ENCODE measurements around the gene THSD7A. TPM values are rescaled to one million over a fixed set of nuclear protein-coding genes. Genes with fewer than 3 reads are reported as not detected.

Gene THSD7A
- total RNA-seq, 1 donor from 2014 or later, result 10.1 TPM

GRCh38 chr7:11750191-11750590 lies 81.8 kb downstream of the THSD7A start:
- no peaks in the 10 kb centered on the region for H3K36me3 ChIP-seq
- no peaks in the 10 kb centered on the region for H3K27me3 ChIP-seq
- H3K27ac ChIP-seq, result no peak overlapping the region
- intact Hi-C loops (cut with DNase I), result no loop called here
- no peak overlapping the region for H3K4me3 ChIP-seq
- H3K9me3 ChIP-seq, result no peaks in the 10 kb centered on the region
- H3K4me1 ChIP-seq, result no peaks in the 10 kb centered on the region
- no peak for DNase-seq (ENCODE audit: low spot score in 2 of 2)
- TF ChIP-seq CTCF (IDR thresholded peaks at IDR 0.05), result no peak

DNA sequence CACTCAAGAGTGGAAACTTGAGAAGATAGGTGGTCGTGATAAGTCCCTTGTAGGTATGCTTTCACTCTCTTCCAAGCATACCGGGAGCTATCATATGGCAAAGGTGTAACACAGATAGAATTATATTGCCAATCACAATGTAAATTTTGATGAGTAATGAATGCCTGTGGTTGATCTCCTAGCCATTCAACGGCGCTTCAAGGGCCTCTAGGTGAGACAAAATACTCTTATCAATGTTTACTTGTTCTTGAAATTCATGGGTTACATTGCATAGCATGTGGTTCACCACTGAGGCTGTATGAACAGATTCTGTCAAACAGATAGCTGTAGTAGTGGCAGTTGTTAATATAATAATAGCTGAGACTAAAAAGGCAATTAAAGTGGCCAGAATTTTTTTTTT lies 82.4 kb downstream of the THSD7A start:
- TF ChIP-seq CTCF (IDR thresholded peaks at IDR 0.05), result no peak
- intact Hi-C loops (cut with DNase I), result no loop called here
- no peaks in the 10 kb centered on the region for H3K9me3 ChIP-seq
- no peaks in the 10 kb centered on the region for H3K27me3 ChIP-seq
- H3K36me3 ChIP-seq, result no peaks in the 10 kb centered on the region
- no peaks in the 10 kb centered on the region for H3K4me1 ChIP-seq
- no peak overlapping the region for H3K27ac ChIP-seq
- no peak overlapping the region for H3K4me3 ChIP-seq
- no peak for DNase-seq (ENCODE audit: low spot score in 2 of 2)

DNA sequence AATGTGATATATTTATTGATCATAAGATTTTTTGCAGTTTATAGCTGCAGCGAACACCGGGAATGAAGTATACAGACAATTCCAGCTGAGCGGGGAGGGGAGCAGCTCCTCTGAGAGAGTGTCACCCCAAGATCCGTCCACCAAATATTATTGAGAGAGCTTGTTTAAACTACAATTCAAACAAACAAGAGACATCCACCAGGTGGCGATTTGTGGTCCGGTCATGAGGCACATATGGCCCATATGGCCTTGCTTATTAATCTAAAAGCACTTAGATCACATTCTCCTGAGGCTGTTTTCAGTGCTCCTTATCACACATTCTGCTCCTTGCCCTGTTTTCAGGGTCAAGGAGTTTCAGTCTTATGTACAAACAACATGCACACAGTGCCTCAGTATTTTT lies 83.1 kb downstream of the THSD7A start:
- H3K9me3 ChIP-seq, result no peaks in the 10 kb centered on the region
- H3K4me3 ChIP-seq, result no peak overlapping the region
- no peaks in the 10 kb centered on the region for H3K27me3 ChIP-seq
- no peaks in the 10 kb centered on the region for H3K36me3 ChIP-seq
- no peak overlapping the region for H3K27ac ChIP-seq
- TF ChIP-seq CTCF (IDR thresholded peaks at IDR 0.05), result no peak
- intact Hi-C loops (cut with DNase I), result no loop called here
- H3K4me1 ChIP-seq, result no peaks in the 10 kb centered on the region
- no peak for DNase-seq (ENCODE audit: low spot score in 2 of 2)

- no peak overlapping the region for H3K4me3 ChIP-seq
- intact Hi-C loops (cut with DNase I), result no loop called here
- no peaks in the 10 kb centered on the region for H3K4me1 ChIP-seq
- H3K36me3 ChIP-seq, result no peaks in the 10 kb centered on the region
- H3K9me3 ChIP-seq, result no peaks in the 10 kb centered on the region
- DNase-seq (ENCODE audit: low spot score in 2 of 2), result no peak
- no peaks in the 10 kb centered on the region for H3K27me3 ChIP-seq
- TF ChIP-seq CTCF (IDR thresholded peaks at IDR 0.05), result no peak
- H3K27ac ChIP-seq, result no peak overlapping the region
Measured at GRCh38 chr7:11747715-11748485, 84.1 kb downstream of the THSD7A start.

DNA sequence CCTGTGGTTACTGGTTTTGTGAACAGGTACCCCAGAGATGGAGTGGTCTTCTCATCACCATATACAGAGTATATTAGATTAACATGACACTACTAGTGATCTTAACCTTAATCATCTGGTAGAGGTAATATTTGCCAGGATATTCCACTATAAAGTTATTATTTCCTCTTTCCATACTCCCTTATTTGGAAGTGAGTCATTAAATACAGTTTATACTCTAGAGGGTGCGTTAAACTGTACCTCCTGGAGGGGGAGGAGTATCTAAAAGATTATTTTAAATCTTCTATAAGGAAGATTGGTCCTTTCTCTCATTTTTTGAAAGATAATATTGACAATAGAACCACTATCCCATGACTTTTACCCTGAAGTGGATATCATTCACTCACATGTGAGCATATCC lies 85.4 kb downstream of the THSD7A start:
- Histone ChIP-seq H3K9me3 (no peaks in the 10 kb centered on the region), H3K27me3 (no peaks in the 10 kb centered on the region), H3K4me3 (no peak overlapping the region), H3K4me1 (no peaks in the 10 kb centered on the region), H3K27ac (no peak overlapping the region), H3K36me3 (no peaks in the 10 kb centered on the region)
- no peak for TF ChIP-seq CTCF (IDR thresholded peaks at IDR 0.05)
- DNase-seq (ENCODE audit: low spot score in 2 of 2), result no peak
- intact Hi-C loops (cut with DNase I), result no loop called here

GRCh38 chr7:11743548-11743947 lies 88.5 kb downstream of the THSD7A start:
- intact Hi-C loops (cut with DNase I), result no loop called here
- Histone ChIP-seq H3K4me1 (no peaks in the 10 kb centered on the region), H3K4me3 (no peak overlapping the region), H3K27ac (no peak overlapping the region), H3K27me3 (no peaks in the 10 kb centered on the region), H3K9me3 (no peaks in the 10 kb centered on the region), H3K36me3 (no peaks in the 10 kb centered on the region)
- DNase-seq (ENCODE audit: low spot score in 2 of 2), result no peak
- TF ChIP-seq CTCF (IDR thresholded peaks at IDR 0.05), result no peak
